HFFc6 (cell line): ENCODE data around the gene PDAP1. TPM values are rescaled to one million over a fixed set of nuclear protein-coding genes. Genes with fewer than 3 reads are reported as not detected.
A peak's percentile ranks its signal among the peaks of the same experiment; 100 is the strongest.
"Not testable (repeated sequence)": the region's sequence is repeated elsewhere in the genome, so short reads cannot be mapped to it uniquely, and the experiment has no call there.

Experiments
- DNase-seq: peaks from one replicate; pipeline ENCODE4 v3.0.0-alpha.2; 2018
- H3K27ac Mint-ChIP-seq: 2 replicates; pipeline ENCODE4 v1.8.0; 2020; ENCODE audit warnings: mild to moderate bottlenecking, mixed read lengths
- H3K27me3 Mint-ChIP-seq: 2 replicates; pipeline ENCODE4 v1.8.0; 2021; ENCODE audit warnings: mild to moderate bottlenecking, moderate library complexity, mixed read lengths; ENCODE audit not compliant: insufficient read depth
- H3K36me3 Mint-ChIP-seq: 2 replicates; pipeline ENCODE4 v1.8.0; 2021; ENCODE audit warnings: low read depth, mixed read lengths
- H3K4me1 Mint-ChIP-seq: 2 replicates; pipeline ENCODE4 v1.8.0; 2020; ENCODE audit warnings: low read depth, mixed read lengths
- H3K4me3 Mint-ChIP-seq: 2 replicates; pipeline ENCODE4 v1.8.0; 2020; ENCODE audit warnings: mild to moderate bottlenecking, moderate library complexity, mixed read lengths
- H3K9me3 Mint-ChIP-seq: 2 replicates; pipeline ENCODE4 v1.8.0; 2020; ENCODE audit warnings: mild to moderate bottlenecking, mixed read lengths
- total RNA-seq, 6 experiments: library from RNA; stranded (reverse); fragmentation: NEBNext Ultra II Directional; extraction: Animal tissue kit (Norgen Biotek cat#: 25700); gene quantifications; 2 replicates in 1 of 6; 3 replicates in 5 of 6; pipeline ENCODE4 v1.2.3, GENCODE V29; 2021
- TF ChIP-seq, protein P1 (sequence below): fragments of 200-600 bp; sonication (generic); IDR thresholded peaks from 2 replicates; pipeline ENCODE4 v1.5.0; 2021; ENCODE audit warnings: antibody characterized with exemption, mild to moderate bottlenecking

PDAP1 gene
- total RNA-seq, 6 experiments from 2014 or later: 148 to 213 (median 180) TPM

DNA sequence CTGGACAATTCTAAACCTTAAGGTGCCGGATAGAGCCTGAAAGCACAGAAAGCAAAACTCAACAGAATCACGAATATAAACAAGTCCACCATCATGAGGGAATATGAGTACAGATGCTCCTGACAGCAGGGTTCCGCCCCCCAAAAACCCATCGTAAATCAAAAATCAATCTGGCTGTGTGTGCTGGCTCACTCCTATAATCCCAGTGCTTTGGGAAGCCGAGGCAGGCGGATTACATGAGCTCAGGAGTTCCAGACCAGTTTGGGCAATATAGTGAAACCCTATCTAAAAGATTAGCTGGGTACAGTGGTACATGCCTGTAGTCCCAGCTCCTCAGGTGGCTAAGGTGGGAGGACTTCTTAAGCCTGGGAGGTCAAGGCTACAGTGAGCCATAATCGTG is 12.6 kb upstream of the PDAP1 start:
- Mint-ChIP-seq H3K27ac (no peak overlapping the region), H3K4me3 (no peak overlapping the region), H3K9me3 (no peaks in the 10 kb centered on the region), H3K36me3 (peaks cover 23% of the 10 kb centered on the region), H3K27me3 (peaks cover 3% of the 10 kb centered on the region; the same call in 1 of the 2 replicates), H3K4me1 (no peaks in the 10 kb centered on the region)
- DNase-seq: no peak
- TF ChIP-seq, protein P1, sequence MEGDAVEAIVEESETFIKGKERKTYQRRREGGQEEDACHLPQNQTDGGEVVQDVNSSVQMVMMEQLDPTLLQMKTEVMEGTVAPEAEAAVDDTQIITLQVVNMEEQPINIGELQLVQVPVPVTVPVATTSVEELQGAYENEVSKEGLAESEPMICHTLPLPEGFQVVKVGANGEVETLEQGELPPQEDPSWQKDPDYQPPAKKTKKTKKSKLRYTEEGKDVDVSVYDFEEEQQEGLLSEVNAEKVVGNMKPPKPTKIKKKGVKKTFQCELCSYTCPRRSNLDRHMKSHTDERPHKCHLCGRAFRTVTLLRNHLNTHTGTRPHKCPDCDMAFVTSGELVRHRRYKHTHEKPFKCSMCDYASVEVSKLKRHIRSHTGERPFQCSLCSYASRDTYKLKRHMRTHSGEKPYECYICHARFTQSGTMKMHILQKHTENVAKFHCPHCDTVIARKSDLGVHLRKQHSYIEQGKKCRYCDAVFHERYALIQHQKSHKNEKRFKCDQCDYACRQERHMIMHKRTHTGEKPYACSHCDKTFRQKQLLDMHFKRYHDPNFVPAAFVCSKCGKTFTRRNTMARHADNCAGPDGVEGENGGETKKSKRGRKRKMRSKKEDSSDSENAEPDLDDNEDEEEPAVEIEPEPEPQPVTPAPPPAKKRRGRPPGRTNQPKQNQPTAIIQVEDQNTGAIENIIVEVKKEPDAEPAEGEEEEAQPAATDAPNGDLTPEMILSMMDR: no peak

DNA sequence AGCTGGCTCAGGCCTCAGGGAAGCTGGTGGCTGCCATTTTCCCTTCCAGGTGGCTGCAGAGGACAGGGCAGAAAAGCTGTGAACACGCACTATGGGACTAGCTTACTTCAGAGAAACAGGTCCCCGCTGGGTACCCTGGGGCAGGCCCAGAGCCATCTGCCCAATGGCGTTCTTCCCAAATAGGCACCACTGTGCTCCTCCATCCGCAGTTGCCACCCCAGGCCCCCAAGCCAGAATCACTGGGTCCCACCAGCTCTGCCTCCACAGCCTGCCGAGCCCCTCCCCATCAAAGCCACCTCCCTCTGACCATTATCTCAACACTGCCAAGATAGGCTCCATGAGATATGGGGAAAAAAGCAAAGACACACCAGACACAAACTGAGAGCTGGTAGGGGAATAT is 11.8 kb upstream of the PDAP1 start:
- TF ChIP-seq, protein P1: no peak
- Mint-ChIP-seq H3K36me3 (peaks cover 26% of the 10 kb centered on the region), H3K9me3 (no peaks in the 10 kb centered on the region), H3K27me3 (peaks cover 3% of the 10 kb centered on the region; the same call in 1 of the 2 replicates), H3K4me3 (no peak overlapping the region), H3K27ac (no peak overlapping the region), H3K4me1 (no peaks in the 10 kb centered on the region)
- DNase-seq: no peak

DNA sequence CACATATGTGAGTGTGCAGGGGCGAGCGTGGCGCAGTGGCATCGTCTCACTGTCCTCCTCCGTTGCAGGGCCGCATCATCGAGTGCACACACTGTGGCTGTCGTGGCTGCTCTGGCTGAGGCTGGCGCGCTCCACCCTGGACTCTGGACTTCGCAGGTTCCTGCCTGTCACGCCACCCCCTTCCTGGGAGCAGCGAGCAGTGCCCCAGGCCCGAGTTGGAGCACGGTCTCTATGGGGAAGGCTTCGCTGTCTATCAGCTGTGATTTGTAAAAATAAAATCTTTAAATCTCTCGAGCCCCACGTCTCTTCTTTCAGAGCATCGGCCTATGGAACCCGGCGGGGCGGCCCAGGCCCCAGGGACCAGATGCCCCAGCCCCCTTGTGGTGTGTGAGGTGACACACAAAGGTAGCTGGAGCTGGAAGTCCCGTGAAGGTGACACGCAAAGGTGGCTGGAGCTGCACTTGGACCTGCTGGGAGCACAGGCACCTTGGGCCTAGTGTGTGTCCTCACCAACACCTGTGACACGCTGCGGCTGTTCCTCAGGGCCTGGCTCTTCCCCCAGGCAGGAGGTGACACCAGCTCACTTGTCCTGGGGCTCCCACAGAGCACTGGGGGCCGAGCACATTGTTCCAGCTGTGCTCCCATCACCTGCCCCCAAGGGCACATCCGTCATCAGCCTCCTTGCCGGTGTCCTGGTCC is 11.1 kb upstream of the PDAP1 start:
- Mint-ChIP-seq H3K36me3 (peaks cover 28% of the 10 kb centered on the region), H3K4me3 (no peak overlapping the region), H3K4me1 (no peaks in the 10 kb centered on the region), H3K9me3 (no peaks in the 10 kb centered on the region), H3K27me3 (peaks cover 3% of the 10 kb centered on the region; the same call in 1 of the 2 replicates), H3K27ac (no peak overlapping the region)
- TF ChIP-seq, protein P1: no peak
- no peak for DNase-seq

DNA sequence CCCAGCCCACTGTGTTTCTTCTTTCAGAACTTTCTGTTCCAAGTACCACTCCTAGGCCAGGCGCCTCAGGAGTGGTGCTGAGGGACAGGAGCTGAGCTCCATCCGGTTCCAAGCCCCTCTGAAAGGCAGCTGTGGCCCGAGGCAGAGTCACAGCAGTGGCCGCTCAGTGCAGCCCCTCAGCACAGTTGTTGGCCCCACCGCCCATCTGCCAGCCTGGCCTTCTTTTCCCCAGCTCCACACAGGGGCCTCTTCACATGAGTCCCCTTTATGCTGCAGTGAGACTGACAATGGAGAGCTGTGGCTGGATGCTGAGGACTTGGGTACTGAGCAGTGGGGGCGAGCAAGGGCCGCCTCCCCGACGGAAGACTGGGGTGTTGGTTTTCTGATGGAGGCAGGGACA is 9.9 kb upstream of the PDAP1 start:
- no peaks in the 10 kb centered on the region for H3K9me3 Mint-ChIP-seq
- DNase-seq: no peak
- peaks cover 28% of the 10 kb centered on the region for H3K36me3 Mint-ChIP-seq
- H3K27ac Mint-ChIP-seq: no peak overlapping the region
- H3K4me3 Mint-ChIP-seq: no peak overlapping the region
- peaks cover 3% of the 10 kb centered on the region; the same call in 1 of the 2 replicates for H3K27me3 Mint-ChIP-seq
- TF ChIP-seq, protein P1: no peak
- H3K4me1 Mint-ChIP-seq: no peaks in the 10 kb centered on the region

DNA sequence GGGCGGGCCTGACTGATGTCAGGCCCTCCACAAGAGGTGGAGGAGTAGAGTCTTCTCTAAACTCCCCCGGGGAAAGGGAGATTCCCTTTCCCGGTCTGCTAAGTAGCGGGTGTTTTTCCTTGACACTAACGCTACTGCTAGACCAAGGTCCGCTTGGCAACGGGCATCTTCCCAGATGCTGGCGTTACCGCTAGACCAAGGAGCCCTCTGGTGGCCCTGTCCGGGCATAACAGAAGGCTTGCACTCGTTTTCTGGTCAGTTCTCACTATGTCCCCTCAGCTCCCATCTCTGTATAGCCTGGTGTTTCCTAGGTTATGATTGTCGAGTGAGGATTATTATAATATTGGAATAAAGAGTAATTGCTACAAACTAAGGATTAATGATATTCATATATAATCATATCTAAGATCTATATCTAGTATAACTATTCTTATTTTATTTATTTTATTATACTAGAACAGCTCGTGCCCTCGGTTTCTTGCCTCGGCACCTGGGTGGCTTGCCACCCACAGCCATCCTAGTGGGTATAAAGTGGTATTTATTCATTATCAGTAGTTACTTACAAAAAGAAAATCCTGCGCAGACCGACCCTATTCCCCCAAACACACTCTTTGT is 7.2 kb upstream of the PDAP1 start:
- not testable (repeated sequence) for H3K4me3 Mint-ChIP-seq, H3K27me3 Mint-ChIP-seq, H3K9me3 Mint-ChIP-seq, H3K27ac Mint-ChIP-seq, H3K4me1 Mint-ChIP-seq
- peaks cover 48% of the 10 kb centered on the region for H3K36me3 Mint-ChIP-seq
- peak; percentile 71 for DNase-seq
- TF ChIP-seq, protein P1: peak; percentile 80
